ENCODE data around the gene CDA. TPM values are rescaled to one million over a fixed set of nuclear protein-coding genes. Genes with fewer than 3 reads are reported as not detected.

Gene CDA
- total and polyA plus RNA-seq, 9 of the 15 experiments (the other 6 are each of a cell fraction or from before 2014, with no cell fraction given) = not detected

Other genes starting within 250 kb of the CDA start
Only the 7 nearest of the 8 such genes appear.
- gene CAMK2N1, start 102.9 kb upstream of the CDA start, total RNA-seq (2014; rRNA removed) = 0.09 and 0.24 TPM in 2 replicates
- 0.15 and 0.22 TPM in 2 replicates for gene CAMK2N1, start 102.9 kb upstream of the CDA start, total RNA-seq (2014; rRNA removed; fragmentation: Illumina TruSeq; extraction: Trizol)
- gene CAMK2N1, start 102.9 kb upstream of the CDA start, total RNA-seq (2015; rRNA removed; fragmentation: Illumina TruSeq; extraction: Trizol) = 0.15 and 0.25 TPM in 2 replicates
- gene CAMK2N1, start 102.9 kb upstream of the CDA start, total RNA-seq (2021) = 1.4 and 2.1 TPM in 2 replicates
- gene CAMK2N1, start 102.9 kb upstream of the CDA start, polyA plus RNA-seq (2011; rRNA removed) = 0.27 and 0.47 TPM in 2 replicates
- 0.74 and 1.1 TPM in 2 replicates for gene CAMK2N1, start 102.9 kb upstream of the CDA start, polyA plus RNA-seq (2014; fragmentation: Illumina TruSeq; extraction: Trizol)
- gene CAMK2N1, start 102.9 kb upstream of the CDA start, polyA plus RNA-seq (2014; fragmentation: Nextera tagmentation; extraction: Ambion mirVana) = under 1 TPM; 0.20 to 0.34 TPM
- gene CAMK2N1, start 102.9 kb upstream of the CDA start, polyA plus RNA-seq (2014; rRNA removed) = 0.45 and 0.52 TPM in 2 replicates
- gene MUL1, start 80.9 kb upstream of the CDA start, total RNA-seq (2014; rRNA removed) = 20.1 and 25.0 TPM in 2 replicates
- gene MUL1, start 80.9 kb upstream of the CDA start, total RNA-seq (2014; rRNA removed; fragmentation: Illumina TruSeq; extraction: Trizol) = 12.7 and 14.5 TPM in 2 replicates
- gene MUL1, start 80.9 kb upstream of the CDA start, total RNA-seq (2015; rRNA removed; fragmentation: Illumina TruSeq; extraction: Trizol) = 18.6 and 18.7 TPM in 2 replicates
- 32.9 and 34.6 TPM in 2 replicates for gene MUL1, start 80.9 kb upstream of the CDA start, total RNA-seq (2021)
- 19.3 and 21.6 TPM in 2 replicates for gene MUL1, start 80.9 kb upstream of the CDA start, polyA plus RNA-seq (2011; rRNA removed)
- gene MUL1, start 80.9 kb upstream of the CDA start, polyA plus RNA-seq (2014; fragmentation: Illumina TruSeq; extraction: Trizol) = 26.2 and 26.5 TPM in 2 replicates
- 10 to 100 TPM; 10.4 to 14.7 TPM for gene MUL1, start 80.9 kb upstream of the CDA start, polyA plus RNA-seq (2014; fragmentation: Nextera tagmentation; extraction: Ambion mirVana)
- gene MUL1, start 80.9 kb upstream of the CDA start, polyA plus RNA-seq (2014; rRNA removed) = 22.0 and 23.7 TPM in 2 replicates
- gene FAM43B, start 36.5 kb upstream of the CDA start, total RNA-seq (2014; rRNA removed) = not detected in 2 replicates
- not detected in 2 replicates for gene FAM43B, start 36.5 kb upstream of the CDA start, total RNA-seq (2014; rRNA removed; fragmentation: Illumina TruSeq; extraction: Trizol)
- gene FAM43B, start 36.5 kb upstream of the CDA start, total RNA-seq (2015; rRNA removed; fragmentation: Illumina TruSeq; extraction: Trizol) = not detected in 2 replicates
- gene FAM43B, start 36.5 kb upstream of the CDA start, total RNA-seq (2021) = not detected in 2 replicates
- gene FAM43B, start 36.5 kb upstream of the CDA start, polyA plus RNA-seq (2011; rRNA removed) = not detected in 2 replicates
- gene FAM43B, start 36.5 kb upstream of the CDA start, polyA plus RNA-seq (2014; fragmentation: Illumina TruSeq; extraction: Trizol) = not detected in 2 replicates
- gene FAM43B, start 36.5 kb upstream of the CDA start, polyA plus RNA-seq (2014; fragmentation: Nextera tagmentation; extraction: Ambion mirVana) = not detected
- gene FAM43B, start 36.5 kb upstream of the CDA start, polyA plus RNA-seq (2014; rRNA removed) = not detected in 2 replicates
- gene PINK1, start 44.4 kb downstream of the CDA start, total RNA-seq (2014; rRNA removed) = 11.3 and 12.9 TPM in 2 replicates
- gene PINK1, start 44.4 kb downstream of the CDA start, total RNA-seq (2014; rRNA removed; fragmentation: Illumina TruSeq; extraction: Trizol) = 5.7 and 6.2 TPM in 2 replicates
- gene PINK1, start 44.4 kb downstream of the CDA start, total RNA-seq (2015; rRNA removed; fragmentation: Illumina TruSeq; extraction: Trizol) = 5.9 and 6.5 TPM in 2 replicates
- 9.3 and 9.5 TPM in 2 replicates for gene PINK1, start 44.4 kb downstream of the CDA start, total RNA-seq (2021)
- 6.8 and 9.3 TPM in 2 replicates for gene PINK1, start 44.4 kb downstream of the CDA start, polyA plus RNA-seq (2011; rRNA removed)
- gene PINK1, start 44.4 kb downstream of the CDA start, polyA plus RNA-seq (2014; fragmentation: Illumina TruSeq; extraction: Trizol) = 7.6 and 9.9 TPM in 2 replicates
- 1 to 10 TPM; 1.5 to 2.2 TPM for gene PINK1, start 44.4 kb downstream of the CDA start, polyA plus RNA-seq (2014; fragmentation: Nextera tagmentation; extraction: Ambion mirVana)
- 10.2 and 10.5 TPM in 2 replicates for gene PINK1, start 44.4 kb downstream of the CDA start, polyA plus RNA-seq (2014; rRNA removed)
- gene DDOST, start 72.3 kb downstream of the CDA start, total RNA-seq (2014; rRNA removed) = 209 and 254 TPM in 2 replicates
- gene DDOST, start 72.3 kb downstream of the CDA start, total RNA-seq (2014; rRNA removed; fragmentation: Illumina TruSeq; extraction: Trizol) = 148 and 173 TPM in 2 replicates
- 240 and 241 TPM in 2 replicates for gene DDOST, start 72.3 kb downstream of the CDA start, total RNA-seq (2015; rRNA removed; fragmentation: Illumina TruSeq; extraction: Trizol)
- 204 and 214 TPM in 2 replicates for gene DDOST, start 72.3 kb downstream of the CDA start, total RNA-seq (2021)
- 260 and 287 TPM in 2 replicates for gene DDOST, start 72.3 kb downstream of the CDA start, polyA plus RNA-seq (2011; rRNA removed)
- 255 and 267 TPM in 2 replicates for gene DDOST, start 72.3 kb downstream of the CDA start, polyA plus RNA-seq (2014; fragmentation: Illumina TruSeq; extraction: Trizol)
- gene DDOST, start 72.3 kb downstream of the CDA start, polyA plus RNA-seq (2014; fragmentation: Nextera tagmentation; extraction: Ambion mirVana) = 100 to 1,000 TPM; 185 to 306 TPM
- gene DDOST, start 72.3 kb downstream of the CDA start, polyA plus RNA-seq (2014; rRNA removed) = 222 and 268 TPM in 2 replicates
- gene KIF17, start 128.9 kb downstream of the CDA start, total RNA-seq (2014; rRNA removed) = 0.12 TPM in 1 of 2 replicates, not detected in the other
- gene KIF17, start 128.9 kb downstream of the CDA start, total RNA-seq (2014; rRNA removed; fragmentation: Illumina TruSeq; extraction: Trizol) = not detected in 2 replicates
- not detected in 2 replicates for gene KIF17, start 128.9 kb downstream of the CDA start, total RNA-seq (2015; rRNA removed; fragmentation: Illumina TruSeq; extraction: Trizol)
- gene KIF17, start 128.9 kb downstream of the CDA start, total RNA-seq (2021) = 0.11 and 0.47 TPM in 2 replicates
- 0.08 and 0.10 TPM in 2 replicates for gene KIF17, start 128.9 kb downstream of the CDA start, polyA plus RNA-seq (2011; rRNA removed)
- 0.04 TPM in 1 of 2 replicates, not detected in the other for gene KIF17, start 128.9 kb downstream of the CDA start, polyA plus RNA-seq (2014; fragmentation: Illumina TruSeq; extraction: Trizol)
- gene KIF17, start 128.9 kb downstream of the CDA start, polyA plus RNA-seq (2014; fragmentation: Nextera tagmentation; extraction: Ambion mirVana) = under 1 TPM in 1 of 2 experiments, not detected in 1; 0.04 TPM
- gene KIF17, start 128.9 kb downstream of the CDA start, polyA plus RNA-seq (2014; rRNA removed) = 0.27 TPM in 1 of 2 replicates, not detected in the other
- gene SH2D5, start 143.6 kb downstream of the CDA start, total RNA-seq (2014; rRNA removed) = not detected in 2 replicates
- gene SH2D5, start 143.6 kb downstream of the CDA start, total RNA-seq (2014; rRNA removed; fragmentation: Illumina TruSeq; extraction: Trizol) = not detected in 2 replicates
- 0.04 TPM in 1 of 2 replicates, not detected in the other for gene SH2D5, start 143.6 kb downstream of the CDA start, total RNA-seq (2015; rRNA removed; fragmentation: Illumina TruSeq; extraction: Trizol)
- gene SH2D5, start 143.6 kb downstream of the CDA start, total RNA-seq (2021) = 0.11 TPM in 1 of 2 replicates, not detected in the other
- gene SH2D5, start 143.6 kb downstream of the CDA start, polyA plus RNA-seq (2011; rRNA removed) = 0.03 and 0.06 TPM in 2 replicates
- 0.10 TPM in 1 of 2 replicates, not detected in the other for gene SH2D5, start 143.6 kb downstream of the CDA start, polyA plus RNA-seq (2014; fragmentation: Illumina TruSeq; extraction: Trizol)
- gene SH2D5, start 143.6 kb downstream of the CDA start, polyA plus RNA-seq (2014; fragmentation: Nextera tagmentation; extraction: Ambion mirVana) = not detected
- not detected in 2 replicates for gene SH2D5, start 143.6 kb downstream of the CDA start, polyA plus RNA-seq (2014; rRNA removed)